ENCODE measurements around the gene DSCAM. TPM values are rescaled to one million over a fixed set of nuclear protein-coding genes. Genes with fewer than 3 reads are reported as not detected.
A peak's percentile ranks its signal among the peaks of the same experiment; 100 is the strongest.

Gene DSCAM
- total RNA-seq, 1 donor from 2014 or later = 4.4 TPM

GRCh38 chr21:40575976-40576375 is 271.0 kb downstream of the DSCAM start:
- H3K4me3 Mint-ChIP-seq (ENCODE audit: unreplicated experiment) = no peak overlapping the region
- no peak overlapping the region for H3K27ac Mint-ChIP-seq (ENCODE audit: unreplicated experiment)
- no peaks in the 10 kb centered on the region for H3K9me3 Mint-ChIP-seq (ENCODE audit: unreplicated experiment)

GRCh38 chr21:40569357-40569756 is 277.6 kb downstream of the DSCAM start:
- no peak for DNase-seq
- TF ChIP-seq CTCF (IDR thresholded peaks at IDR 0.05; ENCODE audit: partially characterized antibody, unreplicated experiment) = no peak
- Mint-ChIP-seq H3K27me3 (ENCODE audit: unreplicated experiment) (peaks cover 2% of the 10 kb centered on the region), H3K27ac (ENCODE audit: unreplicated experiment) (peak overlapping the region; percentile 88), H3K4me3 (ENCODE audit: unreplicated experiment) (no peak overlapping the region), H3K4me1 (ENCODE audit: low read depth, unreplicated experiment) (peaks cover 33% of the 10 kb centered on the region), H3K36me3 (ENCODE audit: unreplicated experiment) (peaks cover 7% of the 10 kb centered on the region), H3K9me3 (ENCODE audit: unreplicated experiment) (no peaks in the 10 kb centered on the region)

More at GRCh38 chr21:40575976-40576375, 271.0 kb downstream of the DSCAM start:
- Mint-ChIP-seq H3K27me3 (ENCODE audit: unreplicated experiment) (no peaks in the 10 kb centered on the region), H3K36me3 (ENCODE audit: unreplicated experiment) (peaks cover 15% of the 10 kb centered on the region), H3K4me1 (ENCODE audit: low read depth, unreplicated experiment) (no peaks in the 10 kb centered on the region)
- no peak for TF ChIP-seq CTCF (IDR thresholded peaks at IDR 0.05; ENCODE audit: partially characterized antibody, unreplicated experiment)
- DNase-seq = no peak

GRCh38 chr21:40568807-40569206 is 278.2 kb downstream of the DSCAM start:
- H3K9me3 Mint-ChIP-seq (ENCODE audit: unreplicated experiment) = no peaks in the 10 kb centered on the region

GRCh38 chr21:40567501-40567900 is 279.5 kb downstream of the DSCAM start:
- no peak for DNase-seq
- Mint-ChIP-seq H3K4me3 (ENCODE audit: unreplicated experiment) (no peak overlapping the region), H3K9me3 (ENCODE audit: unreplicated experiment) (no peaks in the 10 kb centered on the region), H3K27me3 (ENCODE audit: unreplicated experiment) (peaks cover 2% of the 10 kb centered on the region), H3K27ac (ENCODE audit: unreplicated experiment) (peak overlapping the region; percentile 89), H3K4me1 (ENCODE audit: low read depth, unreplicated experiment) (peaks cover 33% of the 10 kb centered on the region), H3K36me3 (ENCODE audit: unreplicated experiment) (peaks cover 8% of the 10 kb centered on the region)
- TF ChIP-seq CTCF (IDR thresholded peaks at IDR 0.05; ENCODE audit: partially characterized antibody, unreplicated experiment) = no peak

More at GRCh38 chr21:40568807-40569206, 278.2 kb downstream of the DSCAM start:
- no peak for TF ChIP-seq CTCF (IDR thresholded peaks at IDR 0.05; ENCODE audit: partially characterized antibody, unreplicated experiment)
- peaks cover 33% of the 10 kb centered on the region for H3K4me1 Mint-ChIP-seq (ENCODE audit: low read depth, unreplicated experiment)
- peaks cover 2% of the 10 kb centered on the region for H3K27me3 Mint-ChIP-seq (ENCODE audit: unreplicated experiment)
- H3K4me3 Mint-ChIP-seq (ENCODE audit: unreplicated experiment) = no peak overlapping the region
- peak; percentile 44 for DNase-seq
- H3K36me3 Mint-ChIP-seq (ENCODE audit: unreplicated experiment) = peaks cover 7% of the 10 kb centered on the region
- peak overlapping the region; percentile 88 for H3K27ac Mint-ChIP-seq (ENCODE audit: unreplicated experiment)

GRCh38 chr21:40566486-40566885 is 280.5 kb downstream of the DSCAM start:
- Mint-ChIP-seq H3K36me3 (ENCODE audit: unreplicated experiment) (peaks cover 16% of the 10 kb centered on the region), H3K4me3 (ENCODE audit: unreplicated experiment) (no peak overlapping the region), H3K27ac (ENCODE audit: unreplicated experiment) (no peak overlapping the region), H3K27me3 (ENCODE audit: unreplicated experiment) (peaks cover 2% of the 10 kb centered on the region), H3K9me3 (ENCODE audit: unreplicated experiment) (peaks cover under 1% of the 10 kb centered on the region), H3K4me1 (ENCODE audit: low read depth, unreplicated experiment) (peaks cover 33% of the 10 kb centered on the region)
- no peak for TF ChIP-seq CTCF (IDR thresholded peaks at IDR 0.05; ENCODE audit: partially characterized antibody, unreplicated experiment)
- DNase-seq = no peak
